Measurements from ENCODE around the gene ADARB1. TPM values are rescaled to one million over a fixed set of nuclear protein-coding genes. Genes with fewer than 3 reads are reported as not detected.

ADARB1 gene
- polyA plus RNA-seq, 3 donors: 0.40 to 2.6 (median 1.0) TPM

DNA sequence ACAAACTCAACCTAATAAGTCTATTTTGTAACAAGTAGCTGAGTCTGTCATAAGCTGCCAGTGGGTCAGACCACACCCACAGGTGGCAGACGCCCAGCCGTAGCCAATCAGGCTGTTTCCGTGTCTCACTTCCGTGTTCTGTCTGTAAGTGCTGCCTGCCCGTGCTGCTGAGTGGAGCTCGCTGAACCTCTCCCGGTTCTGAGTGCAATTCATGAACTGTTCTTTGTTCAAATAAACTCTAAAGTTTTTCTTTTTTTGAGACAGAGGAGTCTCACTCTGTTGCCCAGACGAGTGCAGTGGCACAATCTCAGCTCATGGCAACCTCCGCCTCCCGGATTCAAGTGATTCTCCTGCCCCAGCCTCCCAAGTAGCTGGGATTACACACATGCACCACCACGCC lies 188.2 kb downstream of the ADARB1 start:
- no peak overlapping the region for H3K4me3 ChIP-seq (replicated peaks in 1 of 3; ENCODE audit: low read depth in 2 of 3, low read length in 3 of 3)
- H3K36me3 ChIP-seq (replicated peaks in 1 of 2; ENCODE audit: control insufficient read depth in 1 of 2, insufficient read depth in 2 of 2, low read length in 2 of 2): peaks cover 39 to 44% of the 10 kb centered on the region in 2 donors
- H3K4me1 ChIP-seq (ENCODE audit: control insufficient read depth in 1 of 2, insufficient read depth in 2 of 2, low read length in 2 of 2): no peaks in the 10 kb centered on the region
- no peaks in the 10 kb centered on the region for H3K27me3 ChIP-seq (ENCODE audit: control insufficient read depth in 2 of 2, insufficient read depth in 2 of 2, low read length in 2 of 2)
- H3K4me2 ChIP-seq (replicated peaks; ENCODE audit: extremely low read depth, low read length, poor library complexity, severe bottlenecking): no peak overlapping the region
- H4K20me1 ChIP-seq (ENCODE audit: insufficient read depth, low read length): no peaks in the 10 kb centered on the region
- Mint-ChIP-seq H3K4me1 (no peaks in the 10 kb centered on the region), H3K27ac (peak overlapping the region in 1 of 7 donors; percentile 8), H3K9me3 (no peaks in the 10 kb centered on the region), H3K27me3 (ENCODE audit: low read depth in 3 of 3) (peaks cover 1 to 6% (median 6%) of the 10 kb centered on the region in 3 donors), H3K36me3 (peaks cover 37 to 45% of the 10 kb centered on the region in 2 donors), H3K4me3 (no peak overlapping the region)
- H3K9ac ChIP-seq (ENCODE audit: insufficient read depth, low read length, poor library complexity, severe bottlenecking): no peak overlapping the region
- DNase-seq: peak in 1 of 3 donors; percentile 3
- intact Hi-C loops (cut with micrococcal nuclease): loop anchor here in 1 of 2 donors (10.0 kb wide), 1 partner anchor 98 kb away; no protein-coding TSS in a partner anchor
- no peaks in the 10 kb centered on the region for H3K79me2 ChIP-seq (ENCODE audit: insufficient read depth, low read length)
- TF ChIP-seq, protein P1, sequence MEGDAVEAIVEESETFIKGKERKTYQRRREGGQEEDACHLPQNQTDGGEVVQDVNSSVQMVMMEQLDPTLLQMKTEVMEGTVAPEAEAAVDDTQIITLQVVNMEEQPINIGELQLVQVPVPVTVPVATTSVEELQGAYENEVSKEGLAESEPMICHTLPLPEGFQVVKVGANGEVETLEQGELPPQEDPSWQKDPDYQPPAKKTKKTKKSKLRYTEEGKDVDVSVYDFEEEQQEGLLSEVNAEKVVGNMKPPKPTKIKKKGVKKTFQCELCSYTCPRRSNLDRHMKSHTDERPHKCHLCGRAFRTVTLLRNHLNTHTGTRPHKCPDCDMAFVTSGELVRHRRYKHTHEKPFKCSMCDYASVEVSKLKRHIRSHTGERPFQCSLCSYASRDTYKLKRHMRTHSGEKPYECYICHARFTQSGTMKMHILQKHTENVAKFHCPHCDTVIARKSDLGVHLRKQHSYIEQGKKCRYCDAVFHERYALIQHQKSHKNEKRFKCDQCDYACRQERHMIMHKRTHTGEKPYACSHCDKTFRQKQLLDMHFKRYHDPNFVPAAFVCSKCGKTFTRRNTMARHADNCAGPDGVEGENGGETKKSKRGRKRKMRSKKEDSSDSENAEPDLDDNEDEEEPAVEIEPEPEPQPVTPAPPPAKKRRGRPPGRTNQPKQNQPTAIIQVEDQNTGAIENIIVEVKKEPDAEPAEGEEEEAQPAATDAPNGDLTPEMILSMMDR (IDR thresholded peaks at IDR 0.05): no peak
- H2AFZ ChIP-seq (ENCODE audit: insufficient read depth, low read depth, low read length, poor library complexity, severe bottlenecking): no peak overlapping the region
- H3K27ac ChIP-seq (ENCODE audit: low read depth in 1 of 2, low read length in 2 of 2): no peak overlapping the region
- no peaks in the 10 kb centered on the region for H3K9me3 ChIP-seq (replicated peaks in 1 of 2; ENCODE audit: control insufficient read depth in 1 of 2, insufficient read depth in 1 of 2, low read length in 2 of 2)
- 93% methylated on average over 8 of the region's 11 CpGs for WGBS (ENCODE audit: insufficient coverage)

DNA sequence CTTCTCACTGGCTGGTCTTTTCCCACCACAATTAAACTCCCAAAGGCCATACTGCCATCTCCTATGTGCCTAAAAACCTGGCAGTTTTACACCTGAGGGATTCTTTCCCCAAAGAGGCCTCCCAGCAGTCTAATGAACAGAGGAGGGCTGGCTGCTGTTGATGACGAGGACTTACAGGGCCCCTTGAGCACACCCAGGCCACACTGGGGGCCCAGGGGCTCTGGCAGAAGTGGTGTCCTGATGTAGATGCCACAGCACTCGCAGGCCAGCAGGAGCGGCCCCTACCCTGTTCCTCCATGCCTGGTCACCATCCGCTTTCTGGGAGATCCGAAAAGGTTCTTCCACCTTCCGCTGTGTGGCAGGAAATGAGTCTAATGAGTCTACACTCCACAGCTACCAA lies 189.2 kb downstream of the ADARB1 start:
- intact Hi-C loops (cut with micrococcal nuclease): loop anchor here in 1 of 2 donors (10.0 kb wide), 1 partner anchor 99 kb away; no protein-coding TSS in a partner anchor
- no peaks in the 10 kb centered on the region for H3K27me3 ChIP-seq (ENCODE audit: control insufficient read depth in 2 of 2, insufficient read depth in 2 of 2, low read length in 2 of 2)
- Mint-ChIP-seq H3K4me1 (no peaks in the 10 kb centered on the region), H3K27me3 (ENCODE audit: low read depth in 3 of 3) (peaks cover 1 to 2% (median 1%) of the 10 kb centered on the region in 3 donors), H3K27ac (no peak overlapping the region), H3K4me3 (no peak overlapping the region), H3K36me3 (peaks cover 43 to 54% of the 10 kb centered on the region in 2 donors), H3K9me3 (peaks cover 0 to 3% (median 0%) of the 10 kb centered on the region in 7 donors)
- H3K9ac ChIP-seq (ENCODE audit: insufficient read depth, low read length, poor library complexity, severe bottlenecking): no peak overlapping the region
- H3K9me3 ChIP-seq (replicated peaks in 1 of 2; ENCODE audit: control insufficient read depth in 1 of 2, insufficient read depth in 1 of 2, low read length in 2 of 2): no peaks in the 10 kb centered on the region
- peak in 1 of 3 donors; percentile 0 for DNase-seq
- H3K4me3 ChIP-seq (replicated peaks in 1 of 3; ENCODE audit: low read depth in 2 of 3, low read length in 3 of 3): no peak overlapping the region
- no peak overlapping the region for H2AFZ ChIP-seq (ENCODE audit: insufficient read depth, low read depth, low read length, poor library complexity, severe bottlenecking)
- no peaks in the 10 kb centered on the region for H4K20me1 ChIP-seq (ENCODE audit: insufficient read depth, low read length)
- H3K79me2 ChIP-seq (ENCODE audit: insufficient read depth, low read length): no peaks in the 10 kb centered on the region
- H3K27ac ChIP-seq (ENCODE audit: low read depth in 1 of 2, low read length in 2 of 2): no peak overlapping the region
- H3K4me1 ChIP-seq (ENCODE audit: control insufficient read depth in 1 of 2, insufficient read depth in 2 of 2, low read length in 2 of 2): no peaks in the 10 kb centered on the region
- TF ChIP-seq, protein P1 (IDR thresholded peaks at IDR 0.05): no peak
- peaks cover 40 to 48% of the 10 kb centered on the region in 2 donors for H3K36me3 ChIP-seq (replicated peaks in 1 of 2; ENCODE audit: control insufficient read depth in 1 of 2, insufficient read depth in 2 of 2, low read length in 2 of 2)
- 87% methylated on average over 6 of the region's 6 CpGs for WGBS (ENCODE audit: insufficient coverage)
- no peak overlapping the region for H3K4me2 ChIP-seq (replicated peaks; ENCODE audit: extremely low read depth, low read length, poor library complexity, severe bottlenecking)

Data from CD14-positive monocyte (primary cell).